Fibroblast of peridontal ligament (primary cell): ENCODE results near the gene PKD1L1.
A peak's percentile ranks its signal among the peaks of the same experiment; 100 is the strongest.

Experiments
- DNase-seq: peaks from one replicate; pipeline ENCODE4 v3.0.0-alpha.2; 2010; ENCODE audit errors: extremely low read depth

Gene PKD1L1

DNA sequence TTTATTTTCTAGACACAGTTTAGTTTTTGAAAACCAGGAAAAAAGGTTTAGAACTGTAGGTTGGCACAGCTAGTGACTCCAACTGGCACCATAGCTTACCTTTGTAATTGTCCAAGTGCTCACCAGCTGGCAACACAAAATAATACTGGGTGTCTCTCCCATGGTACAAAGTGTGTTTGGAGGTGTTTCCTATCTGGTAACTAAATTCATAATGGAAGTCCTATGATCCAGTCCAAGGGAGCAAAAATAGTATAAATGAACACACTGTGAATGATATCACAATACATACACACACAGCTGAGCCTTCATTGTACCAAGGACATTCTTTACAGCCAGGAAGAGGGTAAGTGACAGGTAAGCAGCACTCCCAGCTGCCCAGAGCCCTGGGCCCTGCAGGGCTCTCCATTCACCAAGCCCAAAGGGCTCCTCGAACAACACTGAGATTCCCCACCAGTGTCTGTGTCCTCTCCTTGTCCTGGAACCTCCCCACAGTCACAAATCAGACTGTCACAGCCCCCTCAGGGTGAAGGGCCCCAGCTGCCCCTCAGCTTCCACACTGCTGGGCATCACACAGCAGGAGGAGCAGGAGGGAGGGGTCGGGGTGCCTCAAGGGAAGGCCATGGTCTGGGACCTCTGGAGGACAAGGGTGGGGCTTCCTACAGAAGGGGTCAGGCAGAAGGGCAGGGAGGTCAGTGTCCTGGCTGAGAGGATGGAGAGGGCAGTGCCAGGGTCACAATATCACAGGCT, 72.1 kb downstream of the PKD1L1 start:
- no peak for DNase-seq

DNA sequence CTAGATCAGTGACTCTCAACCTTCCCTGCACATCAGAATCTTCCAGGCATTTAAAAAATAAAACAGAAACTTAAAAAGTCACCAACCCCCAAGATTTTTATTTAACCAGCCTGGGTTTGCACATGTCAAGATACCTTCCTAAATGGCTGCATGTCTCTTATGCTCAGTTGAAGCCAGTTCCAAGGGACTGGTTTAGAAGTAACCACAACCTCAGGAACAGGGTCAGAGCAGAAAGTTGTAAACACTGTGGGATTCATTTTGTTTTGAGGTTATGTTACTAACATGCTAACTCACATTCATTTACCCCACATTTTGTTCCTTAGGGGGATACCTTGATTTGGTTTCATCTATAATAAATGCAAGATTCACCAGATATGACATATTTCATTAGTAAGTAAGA, 72.9 kb downstream of the PKD1L1 start:
- DNase-seq, result no peak

DNA sequence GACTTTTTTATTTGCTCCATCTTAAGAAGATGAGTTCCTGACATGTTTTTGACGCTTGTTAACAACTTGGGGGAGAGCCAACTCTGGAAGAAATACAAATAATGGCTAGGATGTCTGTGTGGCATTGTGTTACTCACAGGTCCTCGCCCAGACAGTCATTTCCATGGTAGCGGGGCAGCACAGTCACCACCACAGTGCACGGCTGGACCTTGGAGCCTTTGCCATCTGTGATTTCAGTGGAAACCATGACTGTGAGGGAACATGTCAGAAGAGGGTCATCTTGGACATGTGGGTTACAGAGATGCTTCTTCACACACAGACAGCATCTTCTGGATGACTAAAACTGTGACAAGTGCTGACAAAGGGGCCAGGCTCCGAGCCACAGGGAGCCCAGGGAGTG, 74.5 kb downstream of the PKD1L1 start:
- DNase-seq, result peak; percentile 2

DNA sequence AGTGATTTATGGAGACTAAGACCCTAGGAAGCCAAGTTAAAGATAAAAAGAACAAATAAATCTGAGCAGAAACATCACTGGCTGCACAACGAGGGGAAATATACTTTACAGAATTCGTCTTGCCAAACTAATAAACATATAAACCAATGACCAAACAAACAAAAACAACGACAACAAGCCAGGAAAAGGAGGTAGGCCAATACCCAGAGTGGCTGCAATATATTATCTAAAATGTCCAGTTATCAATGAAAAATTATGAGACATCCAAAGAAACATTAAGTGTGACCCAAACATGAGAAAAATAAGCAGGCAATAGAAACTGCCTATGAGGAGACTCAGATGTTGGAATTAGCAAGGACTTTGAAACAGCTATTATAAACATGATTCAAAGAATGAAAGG, 81.0 kb downstream of the PKD1L1 start:
- DNase-seq, result no peak

DNA sequence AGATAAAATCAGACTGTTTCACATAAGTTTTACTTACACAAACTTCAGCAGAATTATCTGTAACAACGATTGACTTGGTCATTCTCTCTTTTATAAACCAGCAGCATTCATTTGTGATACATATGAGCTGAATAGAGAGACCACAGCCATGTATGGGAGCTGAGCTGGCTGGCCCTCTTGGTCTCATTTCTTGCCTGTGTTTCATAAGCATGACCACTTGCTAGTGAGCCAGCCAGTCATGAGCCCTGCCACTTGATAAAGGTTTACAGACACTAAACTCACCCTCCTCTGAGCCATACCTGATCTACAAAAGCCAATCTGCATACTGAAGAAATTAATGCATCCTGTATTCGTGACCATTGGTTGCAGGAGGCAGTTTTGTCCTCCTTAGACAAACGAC, 82.1 kb downstream of the PKD1L1 start:
- DNase-seq, result no peak

DNA sequence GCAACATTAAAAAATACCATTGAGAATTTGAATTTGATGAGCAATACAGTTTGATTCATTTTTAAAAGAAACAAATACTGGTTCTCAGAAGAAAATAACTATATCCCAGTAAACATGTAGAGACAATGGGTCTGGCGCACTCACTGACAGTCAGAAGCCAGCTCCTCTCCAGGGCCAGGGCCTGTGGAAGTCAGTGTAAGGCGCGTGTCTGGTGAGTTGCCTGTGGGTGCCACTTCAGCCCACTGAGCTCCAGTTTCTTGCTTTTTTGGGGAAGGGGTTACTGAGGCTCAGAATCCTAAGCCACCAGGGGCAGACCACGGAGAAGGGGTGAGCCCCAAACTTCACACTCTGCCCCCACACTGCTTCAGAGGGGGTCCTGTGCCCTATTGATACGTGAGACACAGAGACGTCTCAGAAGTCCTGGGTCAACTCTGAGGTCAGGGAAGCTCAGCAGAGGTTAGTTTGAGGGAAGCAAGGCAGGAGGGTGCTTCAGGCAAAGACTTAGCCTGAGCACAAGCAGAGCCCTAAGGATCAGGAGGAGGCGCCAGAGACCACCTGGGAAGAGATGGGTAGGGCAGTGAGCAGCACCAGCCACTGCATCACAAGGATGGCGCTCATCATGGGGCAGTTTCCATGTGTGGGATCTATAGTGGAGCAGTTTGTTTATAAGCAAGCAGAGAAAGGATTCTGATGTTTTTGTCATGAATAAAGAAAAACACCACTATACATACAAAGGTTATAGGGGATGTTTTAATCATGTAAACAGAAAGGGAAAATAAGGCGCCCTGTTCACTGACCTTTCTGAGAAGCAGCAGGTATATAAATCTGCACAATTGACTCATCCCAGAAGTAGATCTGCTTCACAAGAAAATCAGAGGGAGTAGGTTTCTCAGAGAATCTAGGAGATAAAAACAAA, 95.7 kb downstream of the PKD1L1 start:
- DNase-seq, result no peak

DNA sequence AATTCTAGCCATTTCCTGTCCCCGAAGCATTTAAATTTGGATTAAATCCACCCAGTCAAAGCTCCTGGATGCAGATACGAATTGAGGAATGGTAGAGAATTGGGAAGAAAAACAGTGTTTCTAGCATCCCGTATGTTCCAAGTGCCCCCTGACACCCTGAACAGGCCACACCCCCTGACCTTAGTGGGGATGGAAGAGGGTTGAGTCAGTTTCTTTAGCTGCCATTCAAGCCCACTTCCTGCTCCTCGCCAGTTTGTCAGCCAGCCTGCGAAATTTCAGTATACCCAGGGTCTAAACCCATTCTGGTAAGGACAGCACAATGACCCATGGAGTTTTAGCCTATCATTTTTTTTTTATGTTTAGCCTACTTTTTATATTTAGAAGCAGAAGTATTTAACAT, 101.1 kb downstream of the PKD1L1 start:
- no peak for DNase-seq

DNA sequence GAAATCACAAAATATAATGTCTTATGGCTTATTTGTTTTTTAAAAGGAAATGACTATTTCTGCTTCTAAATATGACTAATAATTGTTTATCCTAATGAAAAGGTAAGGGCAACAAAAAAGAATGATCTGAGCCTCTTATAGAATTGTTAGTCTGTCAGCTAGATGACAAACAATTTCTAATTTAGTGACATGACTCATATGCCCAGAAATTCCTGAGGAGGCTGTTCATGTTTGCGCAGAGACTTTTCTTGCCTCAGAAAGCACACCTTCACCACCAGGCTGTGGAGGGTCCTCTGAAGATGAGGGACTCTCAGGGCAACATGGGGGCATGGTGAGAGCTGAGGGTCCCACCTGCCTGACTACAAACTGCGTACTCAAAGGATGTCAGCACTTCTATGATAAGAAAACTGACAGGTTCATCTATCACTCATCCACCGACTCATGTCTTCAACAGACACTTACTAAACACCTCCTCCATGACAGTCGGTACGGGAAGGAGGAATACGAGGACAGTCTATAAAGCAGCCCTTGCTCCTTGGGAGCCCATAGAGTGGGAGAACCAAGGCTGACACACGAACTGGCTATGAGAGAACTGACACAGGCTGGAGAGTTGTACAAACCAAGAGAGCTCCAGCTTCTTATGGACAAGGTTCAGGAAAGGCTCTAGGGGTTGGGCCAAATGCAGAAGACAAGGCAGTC, 102.0 kb downstream of the PKD1L1 start:
- DNase-seq, result peak; percentile 8

DNA sequence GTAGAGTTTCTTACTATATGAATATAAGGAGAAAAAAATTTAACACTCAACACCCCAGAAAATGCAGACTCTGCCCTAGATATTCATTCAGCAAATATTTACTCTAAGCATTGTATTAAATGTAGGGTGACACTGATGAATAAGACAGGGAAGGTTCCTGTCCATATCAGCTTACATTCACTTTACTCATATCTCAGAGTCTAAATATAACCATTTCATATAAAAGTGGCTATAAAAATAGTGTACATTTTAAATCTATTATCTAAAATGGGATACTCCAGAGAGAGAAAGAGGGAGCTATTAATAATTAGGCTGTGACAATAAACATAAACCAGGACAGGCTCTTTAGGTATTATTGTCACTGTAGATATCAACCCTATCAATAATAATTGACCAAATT, 104.0 kb downstream of the PKD1L1 start:
- DNase-seq, result no peak

DNA sequence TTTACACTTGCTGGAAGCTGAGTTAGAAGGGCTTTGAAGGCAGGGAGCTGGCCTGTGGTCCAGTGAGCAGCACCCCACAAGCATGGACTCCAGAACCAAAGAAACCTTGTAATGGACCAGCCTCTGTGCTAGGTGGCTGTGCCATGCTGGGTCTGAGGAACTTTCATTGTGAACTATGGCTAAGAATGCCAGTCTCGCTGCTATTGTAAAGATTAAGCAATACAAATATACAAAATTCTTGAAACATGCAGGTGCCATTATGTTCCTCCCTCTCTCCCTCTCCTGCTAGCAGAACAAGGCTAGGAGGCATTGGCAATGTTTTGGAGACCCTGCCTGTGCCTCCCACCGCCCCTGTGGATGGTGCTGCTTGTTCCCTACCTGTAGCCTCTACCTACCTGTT, 105.0 kb downstream of the PKD1L1 start:
- no peak for DNase-seq

DNA sequence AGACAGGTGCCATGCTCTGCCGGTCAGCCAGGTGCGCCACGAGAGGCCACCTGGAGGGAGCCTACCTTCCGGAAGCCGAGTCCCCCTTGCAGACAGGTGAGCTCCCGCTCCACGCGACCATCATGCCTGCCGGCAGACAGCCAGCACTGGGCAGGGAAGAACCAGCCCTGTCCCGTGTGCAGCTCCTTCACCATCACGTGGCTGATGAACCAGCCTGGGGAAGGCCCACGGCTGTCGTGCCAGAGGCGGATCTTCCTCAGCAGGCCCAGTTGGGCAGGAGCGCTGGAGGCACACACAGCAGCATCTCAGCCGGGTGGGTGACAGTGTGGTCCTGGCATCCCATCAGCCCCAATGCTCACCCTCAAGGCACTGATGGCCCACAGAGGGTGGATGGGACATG, 108.9 kb downstream of the PKD1L1 start:
- no peak for DNase-seq

DNA sequence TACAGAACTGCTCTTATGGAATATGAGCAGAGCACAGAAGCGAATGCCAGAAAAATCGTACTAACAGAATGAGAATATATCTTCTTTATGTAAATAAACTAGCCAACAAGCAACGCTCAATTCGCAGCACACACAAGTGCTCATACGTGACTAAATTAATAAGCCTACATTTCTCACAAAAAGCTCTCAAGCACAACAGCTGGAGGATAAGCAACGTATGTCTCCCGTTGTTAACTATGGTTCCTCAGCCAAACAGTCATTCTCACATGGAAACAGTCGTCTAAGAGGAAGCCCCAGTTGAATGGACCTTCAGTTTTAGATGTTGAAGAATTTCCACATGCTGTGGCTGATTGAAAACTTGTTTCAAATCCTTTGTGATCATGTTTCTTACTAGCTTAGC, 110.4 kb downstream of the PKD1L1 start:
- DNase-seq, result no peak

DNA sequence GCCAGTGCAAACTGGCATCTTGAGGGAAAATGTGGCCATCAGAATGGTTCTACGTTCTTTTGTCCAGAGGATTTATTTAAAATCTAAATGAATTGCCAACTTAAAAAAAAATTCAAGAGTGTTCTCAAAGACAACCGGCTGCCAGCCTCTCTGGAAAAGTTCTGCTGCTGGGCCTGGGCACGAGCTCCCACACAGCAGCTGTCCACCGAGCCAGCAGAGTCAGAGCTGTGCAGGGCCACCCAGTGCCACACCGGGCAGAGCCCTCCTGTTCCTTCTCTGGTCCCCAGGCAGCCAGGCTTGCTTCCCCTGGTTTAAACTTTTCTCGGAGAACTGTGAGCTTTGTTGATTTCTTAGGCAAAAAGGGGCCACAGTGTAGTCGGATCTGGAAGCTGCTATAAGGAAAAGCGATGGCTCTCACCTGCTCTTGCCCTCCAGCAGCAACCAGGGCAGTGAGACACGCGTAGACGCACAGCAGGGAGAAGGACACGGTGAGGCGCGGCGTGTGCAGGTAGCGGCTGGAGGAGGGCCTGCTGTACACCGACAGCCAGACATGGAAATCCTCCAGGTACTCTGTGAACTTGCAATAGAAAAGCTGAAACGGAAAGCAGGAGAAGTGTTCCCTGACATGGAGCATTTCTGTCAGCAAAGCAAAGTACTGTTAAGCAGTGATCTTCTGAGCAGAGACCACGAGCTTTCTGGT, 111.6 kb downstream of the PKD1L1 start:
- DNase-seq, result no peak

DNA sequence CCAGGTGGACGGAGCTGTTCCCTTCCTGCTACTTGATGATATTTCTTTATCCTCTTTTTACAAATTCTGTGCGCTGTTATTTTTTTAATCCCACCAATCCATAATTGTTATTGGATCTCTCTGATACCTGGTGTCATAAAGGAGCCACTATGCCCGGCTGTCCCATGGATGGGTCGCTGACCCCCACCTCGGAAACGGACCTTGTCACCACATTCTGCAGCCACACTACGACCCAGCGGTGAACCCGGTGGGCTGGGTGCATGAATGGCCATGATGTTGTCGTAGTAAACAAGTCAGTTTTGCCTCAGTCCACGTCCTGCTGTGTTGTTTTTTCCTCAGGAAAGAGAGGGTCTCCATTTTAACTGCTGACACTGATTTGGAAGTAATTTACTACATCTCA, 112.2 kb downstream of the PKD1L1 start:
- no peak for DNase-seq

DNA sequence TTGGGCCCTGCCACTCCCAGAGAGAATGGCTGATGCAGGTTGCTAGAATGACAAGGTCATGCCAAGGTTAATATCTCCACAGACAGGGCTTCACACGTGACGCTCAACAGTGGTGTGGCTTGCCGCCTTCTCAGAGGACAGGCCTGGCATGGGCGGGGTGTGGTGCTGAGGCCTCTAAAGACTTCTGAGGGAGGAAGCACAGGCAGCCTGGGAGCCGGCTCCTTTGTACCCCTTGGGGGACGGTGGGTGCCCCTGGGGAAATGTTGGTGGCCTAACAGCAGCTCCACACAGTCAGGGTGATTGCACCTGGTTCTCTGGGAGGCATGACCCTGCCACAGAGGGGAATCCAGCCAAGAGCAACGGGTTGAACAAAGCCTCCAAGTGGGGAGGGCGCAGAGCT, 115.1 kb downstream of the PKD1L1 start:
- no peak for DNase-seq

DNA sequence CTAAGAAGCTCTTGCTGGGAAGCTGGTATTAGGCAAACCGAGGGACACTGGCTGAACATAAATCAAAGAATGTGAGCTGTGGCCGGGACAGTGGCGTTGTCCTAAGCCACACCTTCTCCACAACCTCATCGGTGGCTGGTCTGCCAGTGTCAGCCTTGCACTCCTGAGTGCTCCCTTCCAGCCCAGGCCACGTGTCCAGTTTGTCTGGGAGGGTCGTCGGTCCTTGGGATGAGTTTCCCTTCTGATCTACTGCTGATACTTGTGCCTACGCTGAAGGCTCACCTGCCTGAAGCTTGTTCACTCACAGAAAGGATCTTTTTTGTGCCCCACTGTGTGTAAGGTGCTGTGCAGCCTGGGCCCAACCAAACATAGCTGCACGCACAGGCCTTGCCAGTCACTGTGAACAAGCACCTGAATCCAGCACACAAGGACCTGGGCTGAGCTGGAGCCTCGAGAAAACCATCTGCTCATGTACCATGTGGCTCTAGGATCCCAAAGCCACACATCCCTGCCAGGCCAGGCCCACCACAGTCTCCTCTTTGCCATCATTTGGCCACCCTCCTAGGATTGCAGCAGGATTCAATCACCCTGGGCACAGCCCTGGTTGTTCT, 116.1 kb downstream of the PKD1L1 start:
- DNase-seq, result no peak

DNA sequence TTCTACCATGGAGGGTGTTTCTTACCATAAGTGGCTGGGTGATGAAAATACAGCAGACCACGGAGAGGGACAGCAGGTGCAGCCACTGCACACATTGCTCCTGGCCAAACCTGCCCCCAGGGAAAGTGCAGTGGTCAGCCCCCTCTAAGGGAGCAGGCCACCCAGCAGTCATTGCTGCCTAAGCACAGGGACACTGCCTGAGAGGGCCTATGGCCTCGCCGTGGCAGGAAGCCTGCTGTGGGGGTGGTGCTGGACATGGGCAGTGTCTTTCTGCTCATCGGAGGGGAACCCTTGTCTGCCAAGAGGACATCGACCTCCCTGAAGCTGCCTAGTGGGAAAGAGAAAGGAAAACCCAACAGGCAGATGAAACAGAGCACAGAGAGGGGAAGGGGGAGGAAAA, 118.3 kb downstream of the PKD1L1 start:
- DNase-seq, result no peak

DNA sequence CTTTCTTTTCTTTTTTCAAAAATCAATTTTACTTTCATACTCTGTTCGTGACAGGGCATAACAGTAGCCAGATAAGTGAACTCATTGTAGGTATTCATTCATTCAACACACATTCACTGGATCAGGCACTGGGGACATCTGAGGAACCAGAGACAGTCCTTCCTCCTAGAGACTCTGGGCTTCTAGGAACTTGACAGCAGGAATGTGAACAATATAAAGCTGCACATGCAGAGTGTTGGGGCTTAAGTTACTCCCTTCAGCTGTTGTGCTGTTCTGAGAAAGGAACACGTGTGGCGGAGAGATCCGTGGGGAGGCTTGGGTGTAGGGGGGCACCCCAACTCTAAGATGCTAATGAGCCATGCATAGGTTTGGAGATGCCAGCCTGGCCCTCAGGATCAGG, 120.4 kb downstream of the PKD1L1 start:
- no peak for DNase-seq

DNA sequence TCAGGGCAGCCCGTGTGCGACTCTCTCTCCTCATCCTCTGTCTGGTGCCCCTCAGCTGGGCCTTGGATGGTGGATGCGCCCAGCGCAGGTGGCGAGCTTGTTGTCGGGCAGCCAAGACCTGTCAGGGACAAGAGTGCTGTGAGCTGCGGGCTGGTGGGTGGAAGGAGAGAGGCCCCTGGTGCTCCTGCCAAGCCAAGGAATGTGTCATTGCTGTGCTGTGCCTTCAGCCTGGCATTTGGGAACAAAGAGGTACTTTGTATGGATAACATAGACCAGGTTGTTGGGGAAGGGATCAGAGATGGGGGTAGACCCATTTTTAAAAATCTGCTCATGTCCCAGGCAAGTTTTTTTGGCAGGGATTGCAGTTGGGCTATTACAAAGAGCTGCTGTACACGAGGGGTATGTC, 120.9 kb downstream of the PKD1L1 start:
- DNase-seq, result no peak

DNA sequence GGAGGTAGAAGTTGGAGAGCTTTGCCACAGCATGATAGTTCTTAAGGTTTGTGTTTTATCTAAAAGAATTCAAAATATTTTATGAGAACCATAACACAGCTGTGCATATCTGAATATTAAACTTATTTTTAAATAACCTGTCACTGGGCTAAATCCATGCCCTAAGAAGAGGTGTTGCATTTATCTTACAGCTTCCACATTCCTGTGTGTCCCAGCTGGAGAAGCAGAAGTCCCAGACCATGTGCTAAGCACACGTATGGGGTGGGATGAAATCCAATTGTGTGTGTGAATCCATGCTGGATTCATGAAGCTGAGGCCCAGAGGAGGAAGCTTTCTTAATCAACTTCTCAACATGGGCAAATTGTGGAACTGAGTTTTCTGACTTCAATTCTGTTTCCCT, 121.5 kb downstream of the PKD1L1 start:
- no peak for DNase-seq

DNA sequence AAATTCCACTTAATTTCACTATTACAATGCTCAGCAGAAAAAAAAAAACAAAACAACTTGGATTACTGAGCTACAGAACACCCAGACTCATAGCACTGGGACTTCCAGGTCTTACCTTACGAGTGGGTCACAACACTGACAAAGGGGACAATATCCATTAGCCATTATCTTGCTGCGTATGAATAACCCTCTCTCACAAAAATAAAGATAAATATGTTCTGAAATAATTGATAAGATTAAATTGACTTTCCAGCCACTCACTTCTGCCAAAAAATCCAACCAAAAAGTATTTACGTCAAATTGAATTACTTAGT, 128.7 kb downstream of the PKD1L1 start:
- no peak for DNase-seq
